ENCODE data around the gene CCDC142. TPM values are rescaled to one million over a fixed set of nuclear protein-coding genes. Genes with fewer than 3 reads are reported as not detected.

Gene CCDC142
- total and polyA plus RNA-seq, 10 donors, result 2.8 to 59.4 (median 26.0) TPM

DNA sequence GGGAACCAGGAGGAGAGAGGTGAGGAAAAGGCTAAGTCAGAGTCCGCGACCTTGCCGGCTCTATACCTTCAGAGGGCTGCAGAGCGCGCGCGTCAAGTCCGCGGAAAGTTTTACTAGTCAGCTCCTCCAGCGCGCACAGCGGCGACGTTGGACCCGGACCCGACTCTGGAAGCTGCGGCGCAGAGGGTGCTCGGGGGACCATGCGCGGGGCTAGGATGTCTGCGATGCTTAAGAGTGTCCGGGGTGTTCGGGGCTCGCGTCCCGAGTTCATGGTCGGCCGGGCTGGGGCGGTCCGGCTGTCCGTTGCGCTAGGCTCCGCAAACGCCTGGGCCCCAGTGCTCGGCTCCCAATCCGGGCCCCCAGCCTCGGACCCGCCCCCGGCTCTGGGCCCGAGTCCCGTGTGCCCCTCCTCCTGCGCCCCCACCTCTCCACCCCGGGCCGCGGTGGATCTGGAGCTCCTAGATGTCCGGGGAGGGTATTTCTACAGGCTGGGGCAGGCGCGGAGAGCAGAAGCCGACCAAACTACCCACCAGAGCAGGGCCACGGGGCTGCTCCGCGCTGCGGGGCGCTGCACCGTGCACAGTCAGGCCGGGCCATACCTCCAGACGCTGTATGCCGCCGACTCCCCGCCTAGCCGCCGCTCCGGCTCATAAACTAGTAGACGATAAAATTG lies 16.6 kb upstream of the CCDC142 start, which contains the start of gene LBX2:
LBX2 (minus strand) TSS at position 337 of the 673 bp plus-strand sequence; CDS start at position 271, 66 bp downstream.
- Histone ChIP-seq H3K4me3 (peak within 1 kb of the TSS; percentile 6 to 68 (median 44)), H3K27ac (no peak within 1 kb of the TSS), H3K27me3 (replicated peaks in 1 of 7) (peaks cover 9 to 78% (median 42%) of the 10 kb centered on the region in 7 donors), H3K4me1 (peaks cover 24 to 65% (median 57%) of the 10 kb centered on the region in 6 donors), H3K9me3 (no peaks in the 10 kb centered on the region), H3K36me3 (peaks cover 0 to 8% (median 2%) of the 10 kb centered on the region in 6 donors)
- 4 to 11% (median 6%) methylated on average over 30 to 65 of the region's 65 CpGs for WGBS, 5 donors
- intact Hi-C loops (cut with DNase I; ENCODE audit: low total_unique reads), result no loop called here
- TF ChIP-seq, protein P1, sequence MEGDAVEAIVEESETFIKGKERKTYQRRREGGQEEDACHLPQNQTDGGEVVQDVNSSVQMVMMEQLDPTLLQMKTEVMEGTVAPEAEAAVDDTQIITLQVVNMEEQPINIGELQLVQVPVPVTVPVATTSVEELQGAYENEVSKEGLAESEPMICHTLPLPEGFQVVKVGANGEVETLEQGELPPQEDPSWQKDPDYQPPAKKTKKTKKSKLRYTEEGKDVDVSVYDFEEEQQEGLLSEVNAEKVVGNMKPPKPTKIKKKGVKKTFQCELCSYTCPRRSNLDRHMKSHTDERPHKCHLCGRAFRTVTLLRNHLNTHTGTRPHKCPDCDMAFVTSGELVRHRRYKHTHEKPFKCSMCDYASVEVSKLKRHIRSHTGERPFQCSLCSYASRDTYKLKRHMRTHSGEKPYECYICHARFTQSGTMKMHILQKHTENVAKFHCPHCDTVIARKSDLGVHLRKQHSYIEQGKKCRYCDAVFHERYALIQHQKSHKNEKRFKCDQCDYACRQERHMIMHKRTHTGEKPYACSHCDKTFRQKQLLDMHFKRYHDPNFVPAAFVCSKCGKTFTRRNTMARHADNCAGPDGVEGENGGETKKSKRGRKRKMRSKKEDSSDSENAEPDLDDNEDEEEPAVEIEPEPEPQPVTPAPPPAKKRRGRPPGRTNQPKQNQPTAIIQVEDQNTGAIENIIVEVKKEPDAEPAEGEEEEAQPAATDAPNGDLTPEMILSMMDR (IDR thresholded peaks at IDR 0.05 in 8 of 11, conservative IDR thresholded peaks at IDR 0.05 in 3 of 11), result no peak
- TF ChIP-seq POLR2A (IDR thresholded peaks at IDR 0.05), result no peak
- peak in 1 of 3 donors; percentile 54 for TF ChIP-seq POLR2AphosphoS5 (IDR thresholded peaks at IDR 0.05)
- DNase-seq, result peak; percentile 76

GRCh38 chr2:74498500-74499266 lies 15.9 kb upstream of the CCDC142 start:
- 1 to 2% (median 2%) methylated on average over 41 of the region's 41 CpGs for WGBS, 5 donors
- Histone ChIP-seq H3K9me3 (no peaks in the 10 kb centered on the region), H3K4me1 (peaks cover 24 to 57% (median 50%) of the 10 kb centered on the region in 6 donors), H3K36me3 (peaks cover 0 to 12% (median 6%) of the 10 kb centered on the region in 6 donors), H3K27ac (peak overlapping the region in 1 of 8 donors; percentile 18), H3K27me3 (replicated peaks in 1 of 7) (peaks cover 9 to 71% (median 42%) of the 10 kb centered on the region in 7 donors), H3K4me3 (peak overlapping the region; percentile 34 to 68 (median 44))
- TF ChIP-seq POLR2A (IDR thresholded peaks at IDR 0.05) (no peak), POLR2AphosphoS5 (IDR thresholded peaks at IDR 0.05) (peak in 1 of 3 donors; percentile 39)
- TF ChIP-seq, protein P1 (IDR thresholded peaks at IDR 0.05 in 8 of 11, conservative IDR thresholded peaks at IDR 0.05 in 3 of 11), result no peak
- peak; percentile 74 for DNase-seq
- intact Hi-C loops (cut with DNase I; ENCODE audit: low total_unique reads), result no loop called here

DNA sequence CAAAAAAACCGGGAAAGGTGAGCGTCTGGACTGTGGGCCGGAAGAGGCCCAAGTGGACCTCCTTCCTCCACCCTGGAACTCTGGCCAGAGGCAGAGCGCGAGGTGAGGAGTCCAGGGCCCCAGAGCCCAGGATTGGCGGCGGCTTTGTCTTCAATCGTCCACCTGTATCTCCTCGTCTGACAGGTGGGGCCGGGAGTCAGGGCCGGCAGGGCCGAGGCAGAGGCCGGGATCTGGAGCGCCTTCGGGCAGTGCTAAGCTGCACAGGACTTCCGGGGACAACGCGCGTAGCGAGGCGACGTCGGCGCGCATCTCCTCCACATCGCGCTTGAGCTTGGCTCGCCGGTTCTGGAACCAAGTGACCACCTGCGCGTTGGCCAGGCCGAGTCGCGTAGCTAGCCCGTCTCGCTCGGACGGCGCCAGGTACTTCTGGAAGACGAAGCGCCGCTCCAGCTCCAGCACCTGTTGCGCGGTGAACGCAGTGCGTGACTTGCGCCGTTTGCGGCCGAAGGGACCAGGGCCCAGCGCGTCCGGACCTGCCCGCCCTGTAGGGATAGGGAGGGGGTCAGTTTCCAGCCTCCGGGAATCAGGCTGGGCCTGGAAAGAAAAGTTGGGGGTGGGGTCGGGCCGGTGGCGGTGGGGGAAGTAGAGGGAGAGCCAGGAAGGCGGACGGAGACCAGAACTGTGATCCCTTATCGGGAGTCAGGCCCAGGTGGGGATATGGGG lies 15.1 kb upstream of the CCDC142 start:
- DNase-seq, result peak; percentile 83
- TF ChIP-seq POLR2A (IDR thresholded peaks at IDR 0.05) (no peak), POLR2AphosphoS5 (IDR thresholded peaks at IDR 0.05) (peak; percentile 61 to 89 (median 78))
- TF ChIP-seq, protein P1 (IDR thresholded peaks at IDR 0.05 in 8 of 11, conservative IDR thresholded peaks at IDR 0.05 in 3 of 11), result no peak
- H3K27me3 ChIP-seq (replicated peaks in 1 of 7), result peaks cover 9 to 63% (median 41%) of the 10 kb centered on the region in 7 donors
- 2 to 5% (median 3%) methylated on average over 32 to 61 of the region's 61 CpGs for WGBS, 5 donors
- peaks cover 24 to 50% (median 42%) of the 10 kb centered on the region in 6 donors for H3K4me1 ChIP-seq
- no peaks in the 10 kb centered on the region for H3K9me3 ChIP-seq
- H3K36me3 ChIP-seq, result peaks cover 0 to 19% (median 13%) of the 10 kb centered on the region in 6 donors
- intact Hi-C loops (cut with DNase I; ENCODE audit: low total_unique reads), result no loop called here
- peak overlapping the region; percentile 34 to 68 (median 44) for H3K4me3 ChIP-seq
- H3K27ac ChIP-seq, result peak overlapping the region in 1 of 8 donors; percentile 18

Data from spleen (tissue), 11 donors.